A549 (cell line): ENCODE measurements around the gene EIF5A2. TPM values are rescaled to one million over a fixed set of nuclear protein-coding genes. Genes with fewer than 3 reads are reported as not detected.

ENCODE experiments used
- ATAC-seq, 2 experiments: fragments of 200-7000 bp in 1 of 2; fragments of >200 bp in 1 of 2; cut with Nextera tagmentation in 1 of 2; cut with Tn5 transposase in 1 of 2; 3 replicates each; pipeline versions ENCODE4 v1.8.0 to v1.9.1; 2018 to 2020; ENCODE audit warnings: mild to moderate bottlenecking in 1 of 2, moderate library complexity in 1 of 2
- CTCF ChIA-PET: fragments of 300-600 bp; sonication (Branson Sonifier 250); formaldehyde crosslinking; extraction: SDS; loops from one replicate; lab custom pipeline; 2021; ENCODE audit warnings: antibody characterized with exemption, inconsistent platforms; lab: Yijun Ruan, JAX
- POLR2A ChIA-PET: fragments of 350-600 bp; formaldehyde crosslinking; extraction: SDS; loops from one replicate; lab custom pipeline; 2021; ENCODE audit warnings: antibody characterized with exemption, inconsistent platforms; lab: Yijun Ruan, JAX
- DNase-seq, 2 experiments: peaks; one replicate each; pipeline versions ENCODE4 v3.0.0 to v3.0.0-alpha.2; 2011 to 2016; ENCODE audit warnings: low read depth in 1 of 2, low spot score in 1 of 2
- FAIRE-seq: peaks from 2 replicates; lab custom pipeline; 2011; peaks lifted over from hg19 to GRCh38; lab: Jason Lieb, UNC
- H3K27ac ChIP-seq, 2 experiments: fragments of >200 bp; sonication (Bioruptor Twin); formaldehyde crosslinking; 3 replicates each; pipeline ENCODE4 v1.5.1; 2016 to 2017
- H3K4me1 ChIP-seq: fragments of >200 bp; sonication (Bioruptor Twin); formaldehyde crosslinking; 3 replicates; pipeline ENCODE4 v1.6.1; 2016
- H3K4me2 ChIP-seq: fragments of >200 bp; sonication (Bioruptor Twin); formaldehyde crosslinking; 3 replicates; pipeline ENCODE4 v1.6.1; 2016
- H3K4me3 ChIP-seq: fragments of >200 bp; sonication (Bioruptor Twin); formaldehyde crosslinking; 3 replicates; pipeline ENCODE4 v1.5.1; 2016
- H3K9me3 ChIP-seq: fragments of >200 bp; sonication (Bioruptor Twin); formaldehyde crosslinking; 3 replicates; pipeline ENCODE4 v1.6.1; 2016
- CBX8 ChIP-seq: fragments of 200-600 bp; sonication (generic); IDR thresholded peaks from 2 replicates; pipeline ENCODE4 v1.6.1; 2016
- CEBPB ChIP-seq, 2 experiments: fragments of >200 bp in 1 of 2; sonication (Bioruptor Twin) in 1 of 2; formaldehyde crosslinking in 1 of 2; IDR thresholded peaks; 2 replicates each; pipeline ENCODE4 v1.6.1; 2012 to 2016
- CHD2 ChIP-seq: fragments of 150-350 bp; IDR thresholded peaks from 2 replicates; pipeline ENCODE4 v1.6.1; 2014; ENCODE audit warnings: low read length; ENCODE audit not compliant: partially characterized antibody
- CHD4 ChIP-seq: fragments of 200-600 bp; sonication (generic); IDR thresholded peaks from 2 replicates; pipeline ENCODE4 v1.6.1; 2016; ENCODE audit warnings: antibody characterized with exemption, mild to moderate bottlenecking, borderline replicate concordance
- ELK1 ChIP-seq: fragments of 150-350 bp; IDR thresholded peaks from 2 replicates; pipeline ENCODE4 v1.6.1; 2014; ENCODE audit warnings: low read depth, mild to moderate bottlenecking, low read length
- FOSL2 ChIP-seq, 2 experiments: fragments of 450-650 bp in 1 of 2; fragments of >200 bp in 1 of 2; sonication (Bioruptor Twin) in 1 of 2; formaldehyde crosslinking; IDR thresholded peaks; 2 replicates each; pipeline versions ENCODE4 v1.5.0 to v1.6.1; 2016 to 2020; ENCODE audit warnings: mild to moderate bottlenecking in 1 of 2, moderate library complexity in 1 of 2
- HDAC2 ChIP-seq: fragments of 200-600 bp; sonication (generic); IDR thresholded peaks from 2 replicates; pipeline ENCODE4 v1.6.1; 2016
- HOXB5 ChIP-seq: fragments of 250-450 bp; sonication (Bioruptor Pico); IDR thresholded peaks from 2 replicates; pipeline ENCODE4 v1.5.0; 2020; ENCODE audit warnings: mild to moderate bottlenecking, moderate library complexity
- JUNB ChIP-seq: fragments of >200 bp; sonication (Bioruptor Twin); formaldehyde crosslinking; IDR thresholded peaks from 2 replicates; pipeline ENCODE4 v1.6.1; 2016
- KDM5A ChIP-seq: fragments of 200-600 bp; sonication (generic); IDR thresholded peaks from 2 replicates; pipeline ENCODE4 v1.6.1; 2016; ENCODE audit warnings: antibody characterized with exemption, mild to moderate bottlenecking
- MAFK ChIP-seq: fragments of 450-650 bp; IDR thresholded peaks from 2 replicates; pipeline ENCODE4 v1.6.1; 2014; ENCODE audit not compliant: partially characterized antibody
- MAZ ChIP-seq: fragments of 150-350 bp; IDR thresholded peaks from 2 replicates; pipeline ENCODE4 v1.6.1; 2014; ENCODE audit warnings: antibody characterized with exemption, low read depth, low read length, borderline replicate concordance
- PHF8 ChIP-seq: fragments of 200-600 bp; sonication (generic); IDR thresholded peaks from 2 replicates; pipeline ENCODE4 v1.6.1; 2016; ENCODE audit warnings: low read depth, mild to moderate bottlenecking, antibody characterized with exemption, moderate library complexity, borderline replicate concordance
- RAD21 ChIP-seq, 2 experiments: fragments of >200 bp in 1 of 2; sonication (Bioruptor Twin) in 1 of 2; formaldehyde crosslinking in 1 of 2; IDR thresholded peaks in 1 of 2; conservative IDR thresholded peaks in 1 of 2; 2 replicates in 1 of 2; 3 replicates in 1 of 2; pipeline ENCODE4 v1.6.1; 2012 to 2018; ENCODE audit warnings: inconsistent platforms in 1 of 2
- RNF2 ChIP-seq: fragments of 200-600 bp; sonication (generic); IDR thresholded peaks from 2 replicates; pipeline ENCODE4 v1.6.1; 2016; ENCODE audit warnings: low read depth, mild to moderate bottlenecking, antibody characterized with exemption, moderate library complexity, borderline replicate concordance
- SREBF2 ChIP-seq: fragments of 450-650 bp; IDR thresholded peaks from 2 replicates; pipeline ENCODE4 v1.6.1; 2014; ENCODE audit warnings: mild to moderate bottlenecking, moderate library complexity
- TFCP2L1 ChIP-seq: fragments of 250-450 bp; sonication (Bioruptor Pico); IDR thresholded peaks from 2 replicates; pipeline ENCODE4 v1.5.0; 2021; ENCODE audit warnings: mild to moderate bottlenecking
- ZNF302 ChIP-seq: fragments of 250-450 bp; sonication (Bioruptor Pico); IDR thresholded peaks from 2 replicates; pipeline ENCODE4 v1.9.0; 2021; ENCODE audit warnings: inconsistent platforms, mild to moderate bottlenecking, moderate library complexity
- ZSCAN20 ChIP-seq: fragments of 250-450 bp; sonication (Bioruptor Pico); IDR thresholded peaks from 2 replicates; pipeline ENCODE4 v1.8.0; 2022; ENCODE audit warnings: mild to moderate bottlenecking, moderate library complexity
- WGBS: methylation state at CpG from one replicate; pipeline ENCODE4 v1.1.6; 2017; ENCODE audit errors: missing lambda C conversion rate; 5-methylcytosine and 5-hydroxymethylcytosine counted together
- polyA plus RNA-seq, 4 experiments: library from polyadenylated mRNA; depleted of rRNA in 3 of 4; stranded (reverse); fragments of >200 nt; fragmentation: RNase III in 1 of 4; extraction: RNeasy Plus Mini Kit Qiagen cat#74134 plus additional on column Dnase treatment in 1 of 4; gene quantifications; 2 replicates in 3 of 4; 3 replicates in 1 of 4; pipeline ENCODE4 v1.2.3, GENCODE V29; 2011 to 2017
- TF ChIP-seq, protein P1 (sequence below): fragments of 450-650 bp; IDR thresholded peaks from 2 replicates; pipeline ENCODE4 v1.6.1; 2014; ENCODE audit warnings: antibody characterized with exemption
- TF ChIP-seq, protein P2 (sequence below): fragments of 200-600 bp; sonication (generic); IDR thresholded peaks from 2 replicates; pipeline ENCODE4 v1.6.1; 2016; ENCODE audit warnings: antibody characterized with exemption, mild to moderate bottlenecking, moderate library complexity

Gene EIF5A2
- polyA plus RNA-seq, 2 of the 4 experiments (the other 2 are of a cell fraction), result 7.9 to 15.2 TPM

GRCh38 chr3:170907637-170908234 is 701 bp downstream of the EIF5A2 start:
- DNase-seq (peak in 1 of 2 experiments; percentile 15), ATAC-seq (peak; percentile 48 to 64; a peak in 5 of 6 replicates), FAIRE-seq (no peak)
- peak overlapping the region; percentile 73 to 92 for H3K27ac ChIP-seq
- peaks cover 10% of the 10 kb centered on the region; the same call in 2 of the 3 replicates for H3K9me3 ChIP-seq
- H3K4me1 ChIP-seq, result peaks cover 14% of the 10 kb centered on the region
- peak overlapping the region; percentile 70 for H3K4me3 ChIP-seq
- H3K4me2 ChIP-seq, result peak overlapping the region; percentile 87
- WGBS, result 41% methylated on average over 12 of the region's 33 CpGs
- ChIA-PET CTCF (no interaction called here), POLR2A (interaction anchor here (0.6 to 3.0 kb wide), 2 partner anchors 38 to 55 kb away, joined by 3 to 24 read pairs; partner anchors contain the start of gene RPL22L1)
- TF ChIP-seq PHF8 (no peak), CEBPB (IDR thresholded peaks at IDR 0.05) (peak in 1 of 2 experiments; percentile 23; a peak in 1 of 4 replicates), ZSCAN20 (CRISPR knock-in tag) (no peak), TFCP2L1 (CRISPR knock-in tag) (no peak), CHD2 (no peak), KDM5A (no peak)

GRCh38 chr3:170905862-170906261 is 2.6 kb downstream of the EIF5A2 start:
- no peak for FAIRE-seq

GRCh38 chr3:170903123-170903522 is 5.3 kb downstream of the EIF5A2 start:
- TF ChIP-seq MAZ (no peak), TFCP2L1 (CRISPR knock-in tag) (no peak)
- ATAC-seq, result no peak
- WGBS, result 98% methylated on average over 3 of the region's 3 CpGs
- FAIRE-seq, result no peak
- DNase-seq, result no peak
- no peak overlapping the region for H3K4me3 ChIP-seq
- CTCF ChIA-PET, result no interaction called here
- no peaks in the 10 kb centered on the region for H3K9me3 ChIP-seq
- no peak overlapping the region for H3K4me2 ChIP-seq
- POLR2A ChIA-PET, result no interaction called here
- peaks cover 14% of the 10 kb centered on the region for H3K4me1 ChIP-seq
- H3K27ac ChIP-seq, result no peak overlapping the region

More at GRCh38 chr3:170905862-170906261, 2.6 kb downstream of the EIF5A2 start:
- 79% methylated on average over 2 of the region's 2 CpGs for WGBS
- Histone ChIP-seq H3K9me3 (peaks cover 10% of the 10 kb centered on the region; the same call in 2 of the 3 replicates), H3K27ac (no peak overlapping the region), H3K4me3 (no peak overlapping the region), H3K4me2 (no peak overlapping the region), H3K4me1 (peaks cover 14% of the 10 kb centered on the region)
- DNase-seq, result no peak
- ChIA-PET CTCF (interaction anchor here (1.2 kb wide), 1 partner anchor 16 kb away, joined by 3 read pairs; no protein-coding TSS in a partner anchor), POLR2A (no interaction called here)
- TF ChIP-seq CEBPB (IDR thresholded peaks at IDR 0.05) (peak in 1 of 2 experiments; percentile 26; a peak in 1 of 4 replicates), RAD21 (conservative IDR thresholded peaks at IDR 0.05 in 1 of 2, IDR thresholded peaks at IDR 0.05 in 1 of 2) (no peak)
- no peak for ATAC-seq

DNA sequence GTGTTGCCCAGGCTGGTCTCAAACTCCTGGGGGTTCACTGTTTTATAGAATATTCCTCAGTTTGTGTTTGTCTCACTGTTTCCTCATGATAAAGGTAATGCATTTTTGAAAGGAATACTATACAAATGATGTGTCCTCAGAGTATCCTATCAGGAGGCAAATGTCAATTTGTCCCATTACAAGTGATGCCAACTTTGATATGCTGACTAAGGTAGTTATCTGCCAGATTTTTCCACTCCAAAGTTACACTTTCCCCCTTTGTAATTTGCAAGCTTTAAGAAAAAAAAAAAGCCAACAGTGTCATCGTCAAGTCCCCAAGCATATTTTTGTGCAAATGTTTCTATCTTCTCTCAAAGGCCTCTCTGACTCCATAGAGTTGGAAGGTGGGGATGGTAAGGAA is 9.0 kb downstream of the EIF5A2 start:
- no peak for FAIRE-seq
- TF ChIP-seq MAFK, result peak; percentile 13
- no peak for TF ChIP-seq FOSL2 (IDR thresholded peaks at IDR 0.05)
- no peak for TF ChIP-seq FOSL2 (CRISPR knock-in tag; IDR thresholded peaks at IDR 0.05)
- H3K4me2 ChIP-seq, result no peak overlapping the region
- ChIA-PET CTCF (no interaction called here), POLR2A (interaction anchor here (0.7 kb wide), 1 partner anchor 1764 kb away, joined by 11 read pairs; no protein-coding TSS in a partner anchor)
- H3K4me3 ChIP-seq, result no peak overlapping the region
- WGBS, result 93% methylated on average over 1 of the region's 1 CpG
- H3K9me3 ChIP-seq, result no peaks in the 10 kb centered on the region
- DNase-seq, result no peak
- no peak overlapping the region for H3K27ac ChIP-seq
- ATAC-seq, result no peak
- no peaks in the 10 kb centered on the region for H3K4me1 ChIP-seq

DNA sequence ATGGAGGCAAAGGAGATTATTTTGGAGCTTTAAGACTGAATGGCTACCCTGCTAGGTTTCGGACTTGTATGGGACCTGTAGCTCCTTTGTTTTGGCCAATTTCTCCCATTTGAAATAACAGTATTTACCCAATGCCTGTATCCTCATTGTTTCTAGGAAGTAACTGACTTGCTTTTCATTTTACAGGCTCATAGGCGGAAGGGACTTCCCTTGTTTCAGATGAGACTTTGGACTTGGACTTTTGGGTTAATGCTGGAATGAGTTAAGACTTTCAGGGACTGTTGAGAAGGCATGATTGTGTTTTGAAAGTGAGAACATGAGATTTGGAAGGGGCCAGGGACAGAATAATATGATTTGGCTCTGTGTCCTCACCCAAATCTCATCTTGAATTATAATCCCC is 10.5 kb downstream of the EIF5A2 start:
- H3K4me3 ChIP-seq, result no peak overlapping the region
- DNase-seq, result no peak
- H3K4me2 ChIP-seq, result no peak overlapping the region
- WGBS, result 92% methylated on average over 2 of the region's 2 CpGs
- no peak for ATAC-seq
- POLR2A ChIA-PET, result no interaction called here
- no peaks in the 10 kb centered on the region for H3K9me3 ChIP-seq
- H3K4me1 ChIP-seq, result no peaks in the 10 kb centered on the region
- CTCF ChIA-PET, result no interaction called here
- H3K27ac ChIP-seq, result no peak overlapping the region
- FAIRE-seq, result no peak
- TF ChIP-seq, protein P1, sequence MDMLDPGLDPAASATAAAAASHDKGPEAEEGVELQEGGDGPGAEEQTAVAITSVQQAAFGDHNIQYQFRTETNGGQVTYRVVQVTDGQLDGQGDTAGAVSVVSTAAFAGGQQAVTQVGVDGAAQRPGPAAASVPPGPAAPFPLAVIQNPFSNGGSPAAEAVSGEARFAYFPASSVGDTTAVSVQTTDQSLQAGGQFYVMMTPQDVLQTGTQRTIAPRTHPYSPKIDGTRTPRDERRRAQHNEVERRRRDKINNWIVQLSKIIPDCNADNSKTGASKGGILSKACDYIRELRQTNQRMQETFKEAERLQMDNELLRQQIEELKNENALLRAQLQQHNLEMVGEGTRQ, result no peak
- no peak for TF ChIP-seq KDM5A
- TF ChIP-seq, protein P2, sequence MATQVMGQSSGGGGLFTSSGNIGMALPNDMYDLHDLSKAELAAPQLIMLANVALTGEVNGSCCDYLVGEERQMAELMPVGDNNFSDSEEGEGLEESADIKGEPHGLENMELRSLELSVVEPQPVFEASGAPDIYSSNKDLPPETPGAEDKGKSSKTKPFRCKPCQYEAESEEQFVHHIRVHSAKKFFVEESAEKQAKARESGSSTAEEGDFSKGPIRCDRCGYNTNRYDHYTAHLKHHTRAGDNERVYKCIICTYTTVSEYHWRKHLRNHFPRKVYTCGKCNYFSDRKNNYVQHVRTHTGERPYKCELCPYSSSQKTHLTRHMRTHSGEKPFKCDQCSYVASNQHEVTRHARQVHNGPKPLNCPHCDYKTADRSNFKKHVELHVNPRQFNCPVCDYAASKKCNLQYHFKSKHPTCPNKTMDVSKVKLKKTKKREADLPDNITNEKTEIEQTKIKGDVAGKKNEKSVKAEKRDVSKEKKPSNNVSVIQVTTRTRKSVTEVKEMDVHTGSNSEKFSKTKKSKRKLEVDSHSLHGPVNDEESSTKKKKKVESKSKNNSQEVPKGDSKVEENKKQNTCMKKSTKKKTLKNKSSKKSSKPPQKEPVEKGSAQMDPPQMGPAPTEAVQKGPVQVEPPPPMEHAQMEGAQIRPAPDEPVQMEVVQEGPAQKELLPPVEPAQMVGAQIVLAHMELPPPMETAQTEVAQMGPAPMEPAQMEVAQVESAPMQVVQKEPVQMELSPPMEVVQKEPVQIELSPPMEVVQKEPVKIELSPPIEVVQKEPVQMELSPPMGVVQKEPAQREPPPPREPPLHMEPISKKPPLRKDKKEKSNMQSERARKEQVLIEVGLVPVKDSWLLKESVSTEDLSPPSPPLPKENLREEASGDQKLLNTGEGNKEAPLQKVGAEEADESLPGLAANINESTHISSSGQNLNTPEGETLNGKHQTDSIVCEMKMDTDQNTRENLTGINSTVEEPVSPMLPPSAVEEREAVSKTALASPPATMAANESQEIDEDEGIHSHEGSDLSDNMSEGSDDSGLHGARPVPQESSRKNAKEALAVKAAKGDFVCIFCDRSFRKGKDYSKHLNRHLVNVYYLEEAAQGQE, result no peak
- TF ChIP-seq RNF2, result no peak
- no peak for TF ChIP-seq ELK1
- TF ChIP-seq ZNF302 (CRISPR knock-in tag), result no peak
- no peak for TF ChIP-seq CHD4
- TF ChIP-seq HDAC2, result no peak
- no peak for TF ChIP-seq CBX8
- TF ChIP-seq JUNB, result no peak
- no peak for TF ChIP-seq SREBF2
- no peak for TF ChIP-seq HOXB5 (CRISPR knock-in tag)
